KMS-11 (cell line): ENCODE measurements around the gene TMEM43.

Source experiments
- H2AFZ ChIP-seq: fragments of 200-600 bp; sonication (generic); 2 replicates; pipeline ENCODE4 v1.6.1; 2016; ENCODE audit warnings: antibody characterized with exemption, mixed run types, low read depth
- H3K27ac ChIP-seq: fragments of 200-600 bp; sonication (generic); 2 replicates; pipeline ENCODE4 v1.6.1; 2016; ENCODE audit warnings: mild to moderate bottlenecking, mixed run types
- H3K27me3 ChIP-seq: fragments of 200-600 bp; sonication (generic); 2 replicates; pipeline ENCODE4 v1.6.1; 2017; ENCODE audit warnings: mild to moderate bottlenecking, low read depth, mixed run types, moderate library complexity; ENCODE audit not compliant: insufficient read depth
- H3K36me3 ChIP-seq: fragments of 200-600 bp; sonication (generic); 2 replicates; pipeline ENCODE4 v1.6.1; 2017; ENCODE audit warnings: mild to moderate bottlenecking, mixed run types; ENCODE audit not compliant: insufficient read depth
- H3K4me1 ChIP-seq: fragments of 200-600 bp; sonication (generic); 2 replicates; pipeline ENCODE4 v1.6.1; 2016; ENCODE audit warnings: mild to moderate bottlenecking, low read depth, mixed run types; ENCODE audit not compliant: poor library complexity, severe bottlenecking
- H3K4me2 ChIP-seq: fragments of 200-600 bp; sonication (generic); 2 replicates; pipeline ENCODE4 v1.7.0; 2016; ENCODE audit warnings: mild to moderate bottlenecking, mixed run types
- H3K4me3 ChIP-seq: fragments of 200-600 bp; sonication (generic); IDR thresholded peaks from 2 replicates; pipeline ENCODE4 v1.6.1; 2017; ENCODE audit warnings: low read depth, low read length, mixed read lengths; ENCODE audit not compliant: insufficient read depth
- H3K79me2 ChIP-seq: fragments of 200-600 bp; sonication (generic); 2 replicates; pipeline ENCODE4 v1.6.1; 2016; ENCODE audit warnings: low read depth, mixed run types; ENCODE audit not compliant: insufficient read depth
- H3K9ac ChIP-seq: fragments of 200-600 bp; sonication (generic); 2 replicates; pipeline ENCODE4 v1.6.1; 2016; ENCODE audit warnings: mild to moderate bottlenecking, mixed run types
- H4K20me1 ChIP-seq: fragments of 200-600 bp; sonication (generic); 2 replicates; pipeline ENCODE4 v1.6.1; 2016; ENCODE audit warnings: mild to moderate bottlenecking, mixed run types; ENCODE audit not compliant: insufficient read depth
- TF ChIP-seq, protein P1 (sequence below): fragments of 200-600 bp; sonication (generic); conservative IDR thresholded peaks from 2 replicates; pipeline ENCODE4 v1.6.1; 2017; ENCODE audit warnings: low read depth, mild to moderate bottlenecking, antibody characterized with exemption, low read length, moderate library complexity, mixed read lengths

The TMEM43 gene

DNA sequence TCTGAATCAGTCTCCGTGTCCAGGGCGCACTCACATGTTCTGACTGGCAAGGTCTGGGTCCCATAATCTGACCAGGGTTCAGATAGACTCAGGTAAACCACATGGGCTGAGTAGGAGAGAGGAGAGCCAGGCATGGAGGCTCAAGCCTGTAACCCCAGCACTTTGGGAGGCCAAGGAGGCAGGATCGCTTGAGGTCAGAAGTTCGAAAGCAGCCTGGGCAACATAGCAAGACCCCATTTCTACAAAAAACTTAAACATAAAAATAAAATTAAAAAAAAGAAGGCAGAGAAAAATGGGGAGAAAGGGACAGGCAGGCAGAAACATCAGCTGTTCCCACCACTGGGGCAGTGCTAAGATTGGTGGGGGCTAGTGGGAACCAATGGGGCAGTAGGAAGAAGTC, 5.4 kb downstream of the TMEM43 start:
- H3K27ac ChIP-seq, result no peak overlapping the region

DNA sequence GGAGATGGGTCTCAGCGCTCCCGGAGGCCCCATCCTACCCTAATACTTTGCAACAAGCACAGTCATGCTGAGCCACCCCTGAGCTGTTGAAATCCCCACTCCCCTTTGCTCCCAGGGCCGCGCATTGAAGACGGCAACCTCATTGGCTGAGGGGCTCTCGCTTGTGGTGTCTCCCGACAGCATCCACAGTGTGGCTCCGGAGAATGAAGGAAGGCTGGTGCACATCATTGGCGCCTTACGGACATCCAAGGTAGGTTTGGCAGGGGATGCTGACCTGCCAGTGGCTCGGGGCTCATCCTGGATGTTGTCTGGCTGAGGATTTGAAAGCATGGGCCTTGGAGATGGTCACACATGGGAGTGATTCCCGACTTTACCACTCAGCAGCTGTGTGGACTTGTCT, 5.9 kb downstream of the TMEM43 start:
- no peaks in the 10 kb centered on the region for H4K20me1 ChIP-seq
- no peak overlapping the region for H2AFZ ChIP-seq
- H3K9ac ChIP-seq, result no peak overlapping the region
- TF ChIP-seq, protein P1, sequence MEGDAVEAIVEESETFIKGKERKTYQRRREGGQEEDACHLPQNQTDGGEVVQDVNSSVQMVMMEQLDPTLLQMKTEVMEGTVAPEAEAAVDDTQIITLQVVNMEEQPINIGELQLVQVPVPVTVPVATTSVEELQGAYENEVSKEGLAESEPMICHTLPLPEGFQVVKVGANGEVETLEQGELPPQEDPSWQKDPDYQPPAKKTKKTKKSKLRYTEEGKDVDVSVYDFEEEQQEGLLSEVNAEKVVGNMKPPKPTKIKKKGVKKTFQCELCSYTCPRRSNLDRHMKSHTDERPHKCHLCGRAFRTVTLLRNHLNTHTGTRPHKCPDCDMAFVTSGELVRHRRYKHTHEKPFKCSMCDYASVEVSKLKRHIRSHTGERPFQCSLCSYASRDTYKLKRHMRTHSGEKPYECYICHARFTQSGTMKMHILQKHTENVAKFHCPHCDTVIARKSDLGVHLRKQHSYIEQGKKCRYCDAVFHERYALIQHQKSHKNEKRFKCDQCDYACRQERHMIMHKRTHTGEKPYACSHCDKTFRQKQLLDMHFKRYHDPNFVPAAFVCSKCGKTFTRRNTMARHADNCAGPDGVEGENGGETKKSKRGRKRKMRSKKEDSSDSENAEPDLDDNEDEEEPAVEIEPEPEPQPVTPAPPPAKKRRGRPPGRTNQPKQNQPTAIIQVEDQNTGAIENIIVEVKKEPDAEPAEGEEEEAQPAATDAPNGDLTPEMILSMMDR, result no peak
- no peak overlapping the region for H3K4me2 ChIP-seq
- H3K4me1 ChIP-seq, result peaks cover 2% of the 10 kb centered on the region
- no peak overlapping the region for H3K27ac ChIP-seq
- no peaks in the 10 kb centered on the region for H3K36me3 ChIP-seq
- H3K79me2 ChIP-seq, result peaks cover 27% of the 10 kb centered on the region
- no peaks in the 10 kb centered on the region for H3K27me3 ChIP-seq
- H3K4me3 ChIP-seq, result no peak overlapping the region

More for the DNA sequence above, 5.4 kb downstream of the TMEM43 start:
- Histone ChIP-seq H3K4me1 (peaks cover 2% of the 10 kb centered on the region), H3K79me2 (peaks cover 32% of the 10 kb centered on the region), H2AFZ (no peak overlapping the region), H3K27me3 (no peaks in the 10 kb centered on the region), H3K9ac (no peak overlapping the region), H3K4me2 (no peak overlapping the region), H3K4me3 (no peak overlapping the region), H3K36me3 (no peaks in the 10 kb centered on the region), H4K20me1 (no peaks in the 10 kb centered on the region)
- TF ChIP-seq, protein P1, result no peak

GRCh38 chr3:14131134-14131533, 6.3 kb downstream of the TMEM43 start:
- no peaks in the 10 kb centered on the region for H4K20me1 ChIP-seq
- no peaks in the 10 kb centered on the region for H3K36me3 ChIP-seq
- no peak overlapping the region for H3K4me2 ChIP-seq
- H3K79me2 ChIP-seq, result peaks cover 23% of the 10 kb centered on the region
- H3K27ac ChIP-seq, result no peak overlapping the region
- no peak overlapping the region for H3K9ac ChIP-seq
- H3K27me3 ChIP-seq, result no peaks in the 10 kb centered on the region
- no peak overlapping the region for H3K4me3 ChIP-seq
- peaks cover under 1% of the 10 kb centered on the region for H3K4me1 ChIP-seq
- H2AFZ ChIP-seq, result no peak overlapping the region
- TF ChIP-seq, protein P1, result no peak

- H4K20me1 ChIP-seq, result no peaks in the 10 kb centered on the region
- H3K9ac ChIP-seq, result no peak overlapping the region
Observed at GRCh38 chr3:14132120-14132519, 7.3 kb downstream of the TMEM43 start.

More at GRCh38 chr3:14132120-14132519, 7.3 kb downstream of the TMEM43 start:
- peaks cover 13% of the 10 kb centered on the region; the same call in 1 of the 2 replicates for H3K79me2 ChIP-seq
- H3K4me1 ChIP-seq, result no peaks in the 10 kb centered on the region
- TF ChIP-seq, protein P1, result no peak
- no peaks in the 10 kb centered on the region for H3K27me3 ChIP-seq
- H3K36me3 ChIP-seq, result no peaks in the 10 kb centered on the region
- H3K4me3 ChIP-seq, result no peak overlapping the region
- no peak overlapping the region for H2AFZ ChIP-seq
- no peak overlapping the region for H3K27ac ChIP-seq
- no peak overlapping the region for H3K4me2 ChIP-seq
